Activated CD8-positive, alpha-beta T cell treated with anti-CD3 and anti-CD28 coated beads, Interleukin-2, amount 10 ng/mL, durations not matched to agents 7 days and 5 days (primary cell): Measurements from ENCODE around the gene ISCA1. TPM values are rescaled to one million over a fixed set of nuclear protein-coding genes. Genes with fewer than 3 reads are reported as not detected.

ENCODE experiments used
- ATAC-seq: fragments of 150-1000 bp; cut with Tn5 transposase; one replicate; pipeline ENCODE4 v1.10.0; 2021; ENCODE audit warnings: moderate library complexity
- CTCF ChIA-PET: fragments of 350-600 bp; sonication (Branson Sonifier 250); formaldehyde crosslinking; loops from one replicate; lab custom pipeline; 2021; ENCODE audit warnings: antibody characterized with exemption; lab: Charles Lee
- POLR2A ChIA-PET: fragments of 350-600 bp; sonication (Branson Sonifier 250); formaldehyde crosslinking; loops from one replicate; lab custom pipeline; 2021; ENCODE audit warnings: antibody characterized with exemption; lab: Charles Lee
- DNase-seq: peaks from one replicate; pipeline ENCODE4 v3.0.0-alpha.2; 2020
- H3K27ac Mint-ChIP-seq: one replicate; pipeline ENCODE4 v1.8.0; 2021; ENCODE audit warnings: mild to moderate bottlenecking, mixed read lengths
- H3K27me3 Mint-ChIP-seq: one replicate; pipeline ENCODE4 v1.8.0; 2021; ENCODE audit warnings: low read depth, mixed read lengths
- H3K36me3 Mint-ChIP-seq: one replicate; pipeline ENCODE4 v1.8.0; 2021; ENCODE audit warnings: low read depth, mixed read lengths
- H3K4me1 Mint-ChIP-seq: one replicate; pipeline ENCODE4 v1.8.0; 2021; ENCODE audit warnings: low read depth, mixed read lengths
- H3K4me3 Mint-ChIP-seq: one replicate; pipeline ENCODE4 v1.8.0; 2021; ENCODE audit warnings: mild to moderate bottlenecking, mixed read lengths
- H3K9me3 Mint-ChIP-seq: one replicate; pipeline ENCODE4 v1.8.0; 2022; ENCODE audit warnings: mixed read lengths; ENCODE audit not compliant: insufficient read depth
- total RNA-seq, 2 experiments: library from RNA; stranded (reverse); gene quantifications; one replicate each; pipeline ENCODE4 v1.2.3, GENCODE V29; 2021

ISCA1 gene
- total RNA-seq, result 10 to 100 TPM; 17.7 to 21.4 TPM

GRCh38 chr9:86282077-86282978 lies at the start of gene ISCA1:
Gene ISCA1, minus strand, starts transcription at chr9:86282538. Its CDS starts 80 bp downstream, at chr9:86282458.
- Mint-ChIP-seq H3K4me3 (peak within 1 kb of the TSS; percentile 82), H3K4me1 (peaks cover 34% of the 10 kb centered on the region), H3K9me3 (no peaks in the 10 kb centered on the region), H3K27ac (peak within 1 kb of the TSS; percentile 94), H3K36me3 (peaks cover 19% of the 10 kb centered on the region), H3K27me3 (no peaks in the 10 kb centered on the region)
- ChIA-PET POLR2A (interaction anchor here (0.8 to 1.8 kb wide), 11 partner anchors 9 to 539 kb away, joined by 3 to 6 read pairs (median 4); partner anchors contain the start of gene TUT7), CTCF (interaction anchor here (0.7 to 1.3 kb wide), 2 partner anchors 8 to 17 kb away, joined by 3 read pairs; no protein-coding TSS in a partner anchor)
- DNase-seq, result peak; percentile 98
- ATAC-seq, result peak; percentile 89

GRCh38 chr9:86330186-86330585 lies 47.8 kb upstream of the ISCA1 start:
- ChIA-PET CTCF (interaction anchor here (1.3 kb wide), 1 partner anchor 9 kb away, joined by 3 read pairs; no protein-coding TSS in a partner anchor), POLR2A (no interaction called here)
- no peak overlapping the region for H3K27ac Mint-ChIP-seq
- no peaks in the 10 kb centered on the region for H3K9me3 Mint-ChIP-seq
- DNase-seq, result no peak
- no peak overlapping the region for H3K4me3 Mint-ChIP-seq
- H3K27me3 Mint-ChIP-seq, result no peaks in the 10 kb centered on the region
- H3K4me1 Mint-ChIP-seq, result no peaks in the 10 kb centered on the region
- peaks cover 67% of the 10 kb centered on the region for H3K36me3 Mint-ChIP-seq
- no peak for ATAC-seq

- Mint-ChIP-seq H3K9me3 (no peaks in the 10 kb centered on the region), H3K4me3 (no peak overlapping the region), H3K4me1 (no peaks in the 10 kb centered on the region), H3K27me3 (no peaks in the 10 kb centered on the region), H3K36me3 (peaks cover 68% of the 10 kb centered on the region), H3K27ac (no peak overlapping the region)
- POLR2A ChIA-PET, result no interaction called here
- ATAC-seq (no peak), DNase-seq (no peak)
- CTCF ChIA-PET, result interaction anchor here (1.3 kb wide), 1 partner anchor 9 kb away, joined by 3 read pairs; no protein-coding TSS in a partner anchor
Measured at GRCh38 chr9:86329649-86330048, 47.3 kb upstream of the ISCA1 start.

GRCh38 chr9:86328156-86328555 lies 45.8 kb upstream of the ISCA1 start:
- CTCF ChIA-PET, result no interaction called here
- H3K9me3 Mint-ChIP-seq, result no peaks in the 10 kb centered on the region
- H3K27me3 Mint-ChIP-seq, result no peaks in the 10 kb centered on the region
- no peaks in the 10 kb centered on the region for H3K4me1 Mint-ChIP-seq
- no peak for DNase-seq
- POLR2A ChIA-PET, result no interaction called here
- H3K36me3 Mint-ChIP-seq, result peaks cover 70% of the 10 kb centered on the region
- H3K27ac Mint-ChIP-seq, result no peak overlapping the region
- H3K4me3 Mint-ChIP-seq, result no peak overlapping the region
- no peak for ATAC-seq

GRCh38 chr9:86326536-86326935 lies 44.2 kb upstream of the ISCA1 start:
- H3K27ac Mint-ChIP-seq, result no peak overlapping the region
- POLR2A ChIA-PET, result interaction anchor here (0.8 kb wide), 1 partner anchor 36 kb away, joined by 3 read pairs; no protein-coding TSS in a partner anchor
- CTCF ChIA-PET, result interaction anchor here (0.6 kb wide), 1 partner anchor 52 kb away, joined by 3 read pairs; no protein-coding TSS in a partner anchor

GRCh38 chr9:86324901-86325300 lies 42.6 kb upstream of the ISCA1 start:
- no peak for DNase-seq
- peaks cover 73% of the 10 kb centered on the region for H3K36me3 Mint-ChIP-seq
- ATAC-seq, result no peak
- no peak overlapping the region for H3K4me3 Mint-ChIP-seq
- POLR2A ChIA-PET, result no interaction called here
- H3K27me3 Mint-ChIP-seq, result no peaks in the 10 kb centered on the region
- no peaks in the 10 kb centered on the region for H3K4me1 Mint-ChIP-seq
- no peak overlapping the region for H3K27ac Mint-ChIP-seq
- H3K9me3 Mint-ChIP-seq, result no peaks in the 10 kb centered on the region
- CTCF ChIA-PET, result interaction anchor here (0.6 kb wide), 1 partner anchor 27 kb away, joined by 3 read pairs; no protein-coding TSS in a partner anchor

More at GRCh38 chr9:86326536-86326935, 44.2 kb upstream of the ISCA1 start:
- H3K4me3 Mint-ChIP-seq, result no peak overlapping the region
- H3K27me3 Mint-ChIP-seq, result no peaks in the 10 kb centered on the region
- peaks cover 68% of the 10 kb centered on the region for H3K36me3 Mint-ChIP-seq
- ATAC-seq, result no peak
- no peak for DNase-seq
- no peaks in the 10 kb centered on the region for H3K9me3 Mint-ChIP-seq
- no peaks in the 10 kb centered on the region for H3K4me1 Mint-ChIP-seq

GRCh38 chr9:86324308-86324707 lies 42.0 kb upstream of the ISCA1 start:
- ChIA-PET CTCF (no interaction called here), POLR2A (no interaction called here)
- no peak overlapping the region for H3K27ac Mint-ChIP-seq
- no peak overlapping the region for H3K4me3 Mint-ChIP-seq
- H3K27me3 Mint-ChIP-seq, result no peaks in the 10 kb centered on the region
- no peaks in the 10 kb centered on the region for H3K4me1 Mint-ChIP-seq
- ATAC-seq (no peak), DNase-seq (no peak)
- H3K9me3 Mint-ChIP-seq, result no peaks in the 10 kb centered on the region
- H3K36me3 Mint-ChIP-seq, result peaks cover 72% of the 10 kb centered on the region

GRCh38 chr9:86322973-86323644 lies 40.8 kb upstream of the ISCA1 start:
- peaks cover 79% of the 10 kb centered on the region for H3K36me3 Mint-ChIP-seq
- ChIA-PET CTCF (no interaction called here), POLR2A (interaction anchor here (1.0 kb wide), 1 partner anchor 18 kb away, joined by 3 read pairs; no protein-coding TSS in a partner anchor)
- no peak overlapping the region for H3K4me3 Mint-ChIP-seq
- ATAC-seq (no peak), DNase-seq (no peak)
- no peaks in the 10 kb centered on the region for H3K4me1 Mint-ChIP-seq
- H3K27ac Mint-ChIP-seq, result no peak overlapping the region
- no peaks in the 10 kb centered on the region for H3K27me3 Mint-ChIP-seq
- no peaks in the 10 kb centered on the region for H3K9me3 Mint-ChIP-seq

GRCh38 chr9:86321373-86321772 lies 39.0 kb upstream of the ISCA1 start:
- H3K27me3 Mint-ChIP-seq, result no peaks in the 10 kb centered on the region
- H3K27ac Mint-ChIP-seq, result no peak overlapping the region
- H3K4me3 Mint-ChIP-seq, result no peak overlapping the region
- POLR2A ChIA-PET, result interaction anchor here (0.6 kb wide), 1 partner anchor 185 kb away, joined by 3 read pairs; no protein-coding TSS in a partner anchor
- CTCF ChIA-PET, result interaction anchor here (1.8 kb wide), 1 partner anchor 12 kb away, joined by 3 read pairs; no protein-coding TSS in a partner anchor
- ATAC-seq (no peak), DNase-seq (no peak)
- H3K36me3 Mint-ChIP-seq, result peaks cover 72% of the 10 kb centered on the region
- H3K4me1 Mint-ChIP-seq, result no peaks in the 10 kb centered on the region
- no peaks in the 10 kb centered on the region for H3K9me3 Mint-ChIP-seq

- H3K4me3 Mint-ChIP-seq, result no peak overlapping the region
- DNase-seq (no peak), ATAC-seq (no peak)
- peaks cover 14% of the 10 kb centered on the region for H3K4me1 Mint-ChIP-seq
- H3K9me3 Mint-ChIP-seq, result no peaks in the 10 kb centered on the region
- CTCF ChIA-PET, result no interaction called here
- peaks cover 75% of the 10 kb centered on the region for H3K36me3 Mint-ChIP-seq
- POLR2A ChIA-PET, result no interaction called here
- H3K27ac Mint-ChIP-seq, result no peak overlapping the region
- H3K27me3 Mint-ChIP-seq, result no peaks in the 10 kb centered on the region
Measured at GRCh38 chr9:86318187-86318586, 35.8 kb upstream of the ISCA1 start.

- no peaks in the 10 kb centered on the region for H3K27me3 Mint-ChIP-seq
- H3K4me1 Mint-ChIP-seq, result peaks cover 15% of the 10 kb centered on the region
- DNase-seq (no peak), ATAC-seq (no peak)
- no peak overlapping the region for H3K27ac Mint-ChIP-seq
- ChIA-PET POLR2A (no interaction called here), CTCF (no interaction called here)
- no peaks in the 10 kb centered on the region for H3K9me3 Mint-ChIP-seq
- H3K4me3 Mint-ChIP-seq, result no peak overlapping the region
- peaks cover 72% of the 10 kb centered on the region for H3K36me3 Mint-ChIP-seq
Measured at GRCh38 chr9:86315078-86315477, 32.7 kb upstream of the ISCA1 start.
